ENCODE results near the gene LSM7.

- TF ChIP-seq, protein P1, sequence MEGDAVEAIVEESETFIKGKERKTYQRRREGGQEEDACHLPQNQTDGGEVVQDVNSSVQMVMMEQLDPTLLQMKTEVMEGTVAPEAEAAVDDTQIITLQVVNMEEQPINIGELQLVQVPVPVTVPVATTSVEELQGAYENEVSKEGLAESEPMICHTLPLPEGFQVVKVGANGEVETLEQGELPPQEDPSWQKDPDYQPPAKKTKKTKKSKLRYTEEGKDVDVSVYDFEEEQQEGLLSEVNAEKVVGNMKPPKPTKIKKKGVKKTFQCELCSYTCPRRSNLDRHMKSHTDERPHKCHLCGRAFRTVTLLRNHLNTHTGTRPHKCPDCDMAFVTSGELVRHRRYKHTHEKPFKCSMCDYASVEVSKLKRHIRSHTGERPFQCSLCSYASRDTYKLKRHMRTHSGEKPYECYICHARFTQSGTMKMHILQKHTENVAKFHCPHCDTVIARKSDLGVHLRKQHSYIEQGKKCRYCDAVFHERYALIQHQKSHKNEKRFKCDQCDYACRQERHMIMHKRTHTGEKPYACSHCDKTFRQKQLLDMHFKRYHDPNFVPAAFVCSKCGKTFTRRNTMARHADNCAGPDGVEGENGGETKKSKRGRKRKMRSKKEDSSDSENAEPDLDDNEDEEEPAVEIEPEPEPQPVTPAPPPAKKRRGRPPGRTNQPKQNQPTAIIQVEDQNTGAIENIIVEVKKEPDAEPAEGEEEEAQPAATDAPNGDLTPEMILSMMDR (IDR thresholded peaks at IDR 0.05), result no peak
- TF ChIP-seq POLR2A (IDR thresholded peaks at IDR 0.05), result no peak
Observed at GRCh38 chr19:2353887-2354592, 25.7 kb upstream of the LSM7 start.

Measured in uterus (tissue), 2 donors.